Vagina (tissue), 2 donors: Measurements from ENCODE around the gene ELOVL1. TPM values are rescaled to one million over a fixed set of nuclear protein-coding genes. Genes with fewer than 3 reads are reported as not detected.

Source experiments
- DNase-seq, 2 donors: peaks; one replicate each; pipeline ENCODE4 v3.0.0-alpha.2; 2017; ENCODE audit errors: extremely low spot score in 2 of 2
- H3K27ac ChIP-seq: fragments of 200-600 bp; sonication (generic); one replicate; pipeline ENCODE4 v1.5.1; 2019
- H3K27me3 ChIP-seq: fragments of 200-600 bp; sonication (generic); one replicate; pipeline ENCODE4 v1.5.1; 2019
- H3K36me3 ChIP-seq, 2 donors: fragments of 200-600 bp; sonication (generic); one replicate each; pipeline ENCODE4 v1.5.1; 2017 to 2019
- H3K4me1 ChIP-seq: fragments of 200-600 bp; sonication (generic); one replicate; pipeline ENCODE4 v1.5.1; 2019
- H3K4me3 ChIP-seq, 2 donors: fragments of 200-600 bp; sonication (generic); 1 replicate in 1 of 2; 2 replicates in 1 of 2; pipeline ENCODE4 v1.5.1; 2016 to 2019
- H3K9me3 ChIP-seq: fragments of 200-600 bp; sonication (generic); one replicate; pipeline ENCODE4 v1.5.1; 2019
- POLR2A ChIP-seq, 2 donors: fragments of 450-650 bp; IDR thresholded peaks; one replicate each; pipeline ENCODE4 v1.6.1; 2017; ENCODE audit warnings: antibody characterized with exemption in 2 of 2, mild to moderate bottlenecking in 2 of 2, moderate library complexity in 2 of 2
- POLR2AphosphoS5 ChIP-seq, 2 donors: sonication (generic); formaldehyde crosslinking; IDR thresholded peaks; one replicate each; pipeline ENCODE4 v1.9.0; 2017; ENCODE audit warnings: antibody characterized with exemption in 2 of 2, mild to moderate bottlenecking in 2 of 2, low read depth in 1 of 2; ENCODE audit not compliant: insufficient read depth in 1 of 2
- intact Hi-C: fragments of 100-400 bp; cut with DNase I; formaldehyde crosslinking; loops from one replicate; pipeline ENCODE4 v1.15.1; 2023
- total RNA-seq: library from RNA; depleted of rRNA; stranded (reverse); fragments of >200 nt; gene quantifications from one replicate; pipeline ENCODE4 v1.2.3, GENCODE V29; 2016
- TF ChIP-seq, protein P1 (sequence below), 3 experiments: fragments of 450-650 bp in 2 of 3; fragments of 200-600 bp in 1 of 3; sonication (generic) in 1 of 3; IDR thresholded peaks; one replicate each; pipeline ENCODE4 v1.5.1; 2017 to 2019; ENCODE audit warnings: antibody characterized with exemption in 3 of 3, mild to moderate bottlenecking in 2 of 3, moderate library complexity in 2 of 3

ELOVL1 gene
- total RNA-seq, 1 donor from 2014 or later = 62.1 TPM

- peak within 1 kb of the TSS; percentile 94 for H3K27ac ChIP-seq
- DNase-seq = peak; percentile 97 to 98
- H3K9me3 ChIP-seq = no peaks in the 10 kb centered on the region
- peaks cover 17% of the 10 kb centered on the region for H3K4me1 ChIP-seq
- H3K27me3 ChIP-seq = no peaks in the 10 kb centered on the region
- TF ChIP-seq POLR2A (IDR thresholded peaks at IDR 0.05) = no peak
- TF ChIP-seq POLR2AphosphoS5 (IDR thresholded peaks at IDR 0.05; ENCODE audit: insufficient read depth in 1 of 2, low read depth in 1 of 2) = peak; percentile 70 to 92
- TF ChIP-seq, protein P1, sequence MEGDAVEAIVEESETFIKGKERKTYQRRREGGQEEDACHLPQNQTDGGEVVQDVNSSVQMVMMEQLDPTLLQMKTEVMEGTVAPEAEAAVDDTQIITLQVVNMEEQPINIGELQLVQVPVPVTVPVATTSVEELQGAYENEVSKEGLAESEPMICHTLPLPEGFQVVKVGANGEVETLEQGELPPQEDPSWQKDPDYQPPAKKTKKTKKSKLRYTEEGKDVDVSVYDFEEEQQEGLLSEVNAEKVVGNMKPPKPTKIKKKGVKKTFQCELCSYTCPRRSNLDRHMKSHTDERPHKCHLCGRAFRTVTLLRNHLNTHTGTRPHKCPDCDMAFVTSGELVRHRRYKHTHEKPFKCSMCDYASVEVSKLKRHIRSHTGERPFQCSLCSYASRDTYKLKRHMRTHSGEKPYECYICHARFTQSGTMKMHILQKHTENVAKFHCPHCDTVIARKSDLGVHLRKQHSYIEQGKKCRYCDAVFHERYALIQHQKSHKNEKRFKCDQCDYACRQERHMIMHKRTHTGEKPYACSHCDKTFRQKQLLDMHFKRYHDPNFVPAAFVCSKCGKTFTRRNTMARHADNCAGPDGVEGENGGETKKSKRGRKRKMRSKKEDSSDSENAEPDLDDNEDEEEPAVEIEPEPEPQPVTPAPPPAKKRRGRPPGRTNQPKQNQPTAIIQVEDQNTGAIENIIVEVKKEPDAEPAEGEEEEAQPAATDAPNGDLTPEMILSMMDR (IDR thresholded peaks at IDR 0.05) = no peak
- H3K36me3 ChIP-seq = peaks cover 0 to 22% of the 10 kb centered on the region in 2 donors
- intact Hi-C loops = no loop called here
- H3K4me3 ChIP-seq = peak within 1 kb of the TSS; percentile 58 to 72
Observed at GRCh38 chr1:43358746-43359693, 8.8 kb downstream of the ELOVL1 start, which contains the start of gene CDC20. TSS of gene CDC20 (plus strand) at chr1:43358981. CDS start at chr1:43359216, 235 bp downstream.

DNA sequence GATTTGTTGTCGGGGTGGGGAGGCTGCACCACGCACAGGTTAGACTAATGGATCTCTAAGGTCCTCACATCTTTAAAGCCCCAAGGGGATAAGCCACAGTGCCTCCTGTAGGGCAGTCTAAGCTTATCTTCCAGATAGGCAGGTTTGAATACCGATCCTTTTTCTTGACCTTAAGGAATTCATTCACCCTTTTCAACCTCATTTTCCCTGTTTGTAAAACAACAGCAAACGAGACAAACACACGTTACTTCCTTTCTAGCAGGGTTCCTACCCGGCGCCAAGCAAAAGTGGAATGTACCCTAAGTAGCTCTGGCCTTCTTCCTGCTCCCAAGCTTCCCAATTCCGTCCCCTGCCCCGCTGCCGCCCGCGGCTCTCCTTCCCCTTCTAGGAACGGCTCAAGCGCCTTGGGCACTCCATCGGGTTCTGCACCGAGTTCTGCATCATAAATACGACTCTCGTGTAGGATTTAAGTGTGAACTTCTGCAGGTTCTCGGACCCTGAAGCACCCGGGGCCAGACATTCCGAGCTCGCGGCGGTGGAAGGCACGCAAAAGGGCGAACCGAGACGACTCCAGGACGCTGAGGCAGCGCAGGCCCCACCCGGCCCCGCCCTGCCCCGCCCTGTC is 9.6 kb downstream of the ELOVL1 start:
- TF ChIP-seq, protein P1 (IDR thresholded peaks at IDR 0.05) = no peak
- TF ChIP-seq POLR2AphosphoS5 (IDR thresholded peaks at IDR 0.05; ENCODE audit: insufficient read depth in 1 of 2, low read depth in 1 of 2) = peak in 1 of 2 donors; percentile 82
- peak in 1 of 2 donors; percentile 6 for TF ChIP-seq POLR2A (IDR thresholded peaks at IDR 0.05)
- Histone ChIP-seq H3K36me3 (peaks cover 0 to 15% of the 10 kb centered on the region in 2 donors), H3K4me3 (peak overlapping the region; percentile 58 to 72), H3K27me3 (no peaks in the 10 kb centered on the region), H3K27ac (peak overlapping the region; percentile 94), H3K9me3 (no peaks in the 10 kb centered on the region), H3K4me1 (peaks cover 17% of the 10 kb centered on the region)
- no peak for DNase-seq
- intact Hi-C loops = no loop called here

- H3K36me3 ChIP-seq = peaks cover 0 to 5% of the 10 kb centered on the region in 2 donors
- TF ChIP-seq POLR2A (IDR thresholded peaks at IDR 0.05) (no peak), POLR2AphosphoS5 (IDR thresholded peaks at IDR 0.05; ENCODE audit: insufficient read depth in 1 of 2, low read depth in 1 of 2) (no peak)
- TF ChIP-seq, protein P1 (IDR thresholded peaks at IDR 0.05) = no peak
- intact Hi-C loops = no loop called here
- no peak for DNase-seq
- H3K4me3 ChIP-seq = no peak overlapping the region
- no peak overlapping the region for H3K27ac ChIP-seq
- no peaks in the 10 kb centered on the region for H3K9me3 ChIP-seq
- H3K4me1 ChIP-seq = peaks cover 17% of the 10 kb centered on the region
- no peaks in the 10 kb centered on the region for H3K27me3 ChIP-seq
Observed at GRCh38 chr1:43357251-43357650, 10.6 kb downstream of the ELOVL1 start.

DNA sequence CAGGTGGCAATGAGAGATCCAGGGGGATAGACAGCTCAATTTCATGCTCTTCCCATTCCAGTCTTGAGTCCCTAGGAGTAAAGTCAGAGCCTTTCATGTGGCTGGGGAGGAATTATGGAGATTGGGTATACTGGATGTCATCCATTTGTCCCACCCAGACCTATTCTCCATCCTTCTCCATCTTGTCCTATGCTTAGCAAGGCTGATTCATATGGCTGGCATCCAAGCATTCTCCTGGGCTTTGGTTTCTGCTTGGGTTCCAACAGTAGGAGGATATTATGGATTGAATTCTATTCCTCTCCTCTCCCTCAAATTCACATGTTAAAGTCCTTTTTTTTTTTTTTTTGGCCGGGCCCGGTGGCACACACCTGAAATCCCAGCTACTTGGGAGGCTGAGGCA is 12.9 kb downstream of the ELOVL1 start:
- intact Hi-C loops = no loop called here
- Histone ChIP-seq H3K4me1 (peaks cover 17% of the 10 kb centered on the region), H3K9me3 (no peaks in the 10 kb centered on the region), H3K4me3 (no peak overlapping the region), H3K27ac (no peak overlapping the region), H3K36me3 (no peaks in the 10 kb centered on the region), H3K27me3 (no peaks in the 10 kb centered on the region)
- no peak for DNase-seq
- no peak for TF ChIP-seq POLR2AphosphoS5 (IDR thresholded peaks at IDR 0.05; ENCODE audit: insufficient read depth in 1 of 2, low read depth in 1 of 2)
- TF ChIP-seq, protein P1 (IDR thresholded peaks at IDR 0.05) = no peak
- TF ChIP-seq POLR2A (IDR thresholded peaks at IDR 0.05) = no peak
